GM12892 (cell line): Measurements from ENCODE around the gene TXNL4B.

Experiments
- POLR2A ChIP-seq: IDR thresholded peaks from 2 replicates; pipeline ENCODE4 v1.6.1; 2011; ENCODE audit warnings: low read depth, low read length, control low read depth
- TAF1 ChIP-seq: IDR thresholded peaks from 2 replicates; pipeline ENCODE4 v1.6.1; 2011; ENCODE audit warnings: low read depth, mild to moderate bottlenecking, control low read depth, low read length, borderline replicate concordance

GRCh38 chr16:72105978-72106377 lies 12.6 kb upstream of the TXNL4B start:
- TF ChIP-seq TAF1: no peak
- TF ChIP-seq POLR2A: no peak
